ENCODE data around the gene S100A9.

Gene S100A9

GRCh38 chr1:153389973-153390879, 32.6 kb downstream of the S100A9 start:
- no peak overlapping the region for H3K4me3 ChIP-seq (ENCODE audit: low read depth, low read length)
- TF ChIP-seq CTCF (conservative IDR thresholded peaks at IDR 0.05; ENCODE audit: low read depth, low read length): no peak
- DNase-seq (ENCODE audit: low read depth): no peak

DNA sequence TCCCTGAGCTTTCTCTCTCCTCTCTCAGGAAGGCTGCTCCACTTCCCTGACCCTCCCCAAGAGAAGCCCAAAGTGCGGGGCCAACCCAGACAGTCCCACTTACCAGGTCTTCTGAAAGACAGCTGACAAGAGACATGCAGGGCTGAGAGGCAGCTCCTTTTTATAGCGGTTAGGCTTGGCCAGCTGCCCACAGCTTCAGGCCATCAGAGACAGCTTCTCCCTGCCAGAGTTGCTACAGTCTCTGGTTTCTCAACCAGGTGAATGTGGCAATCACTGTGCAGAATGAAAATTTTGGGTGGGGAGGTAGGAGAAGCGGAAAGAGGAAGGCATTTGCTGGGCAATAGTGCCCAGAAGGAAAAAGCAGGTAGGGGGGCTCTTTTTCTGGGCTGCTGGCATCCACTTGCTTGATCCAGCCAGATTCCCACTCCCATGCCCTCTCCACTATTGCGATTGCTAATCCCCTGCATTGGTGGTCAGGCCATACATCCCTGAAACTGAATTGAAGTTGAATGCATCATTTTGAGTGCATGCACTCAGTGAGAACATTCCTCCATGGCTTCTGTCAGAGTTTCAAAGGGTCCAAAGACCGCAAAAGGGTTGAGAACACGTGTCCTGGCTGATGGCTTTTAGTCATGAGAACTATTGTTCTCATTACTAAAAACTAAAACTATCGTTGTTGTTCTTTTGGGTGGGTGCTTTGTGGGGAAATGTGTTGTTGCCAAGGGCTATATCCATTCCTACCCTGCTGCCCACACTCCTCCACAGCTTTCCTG, 33.5 kb downstream of the S100A9 start, which contains the start of gene S100A8:
S100A8 (minus strand) TSS at position 136 of the 773 bp plus-strand sequence. CDS start 538 bp downstream, outside the sequence.
- TF ChIP-seq CTCF (conservative IDR thresholded peaks at IDR 0.05; ENCODE audit: low read depth, low read length): no peak
- H3K4me3 ChIP-seq (ENCODE audit: low read depth, low read length): no peak within 1 kb of the TSS
- DNase-seq (ENCODE audit: low read depth): no peak

DNA sequence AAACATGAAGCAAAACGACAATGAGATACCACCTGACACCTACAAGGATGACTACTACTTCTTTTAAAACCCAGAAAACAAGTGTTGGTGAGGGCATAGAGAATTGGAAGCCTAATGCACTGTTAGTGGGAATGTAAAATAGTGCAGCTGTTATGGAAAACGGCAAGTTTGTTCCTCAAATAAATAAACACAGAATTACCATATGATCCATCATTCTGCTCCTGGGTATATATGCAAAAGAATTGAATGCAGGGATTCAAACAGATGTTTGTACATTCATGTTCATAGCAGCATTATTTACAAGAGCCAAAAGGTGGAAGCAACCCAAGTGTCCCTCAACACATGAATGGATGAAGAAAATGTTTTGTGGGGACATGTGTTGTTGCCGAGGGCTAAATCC, 34.6 kb downstream of the S100A9 start:
- TF ChIP-seq CTCF (conservative IDR thresholded peaks at IDR 0.05; ENCODE audit: low read depth, low read length): no peak
- no peak overlapping the region for H3K4me3 ChIP-seq (ENCODE audit: low read depth, low read length)
- DNase-seq (ENCODE audit: low read depth): no peak

DNA sequence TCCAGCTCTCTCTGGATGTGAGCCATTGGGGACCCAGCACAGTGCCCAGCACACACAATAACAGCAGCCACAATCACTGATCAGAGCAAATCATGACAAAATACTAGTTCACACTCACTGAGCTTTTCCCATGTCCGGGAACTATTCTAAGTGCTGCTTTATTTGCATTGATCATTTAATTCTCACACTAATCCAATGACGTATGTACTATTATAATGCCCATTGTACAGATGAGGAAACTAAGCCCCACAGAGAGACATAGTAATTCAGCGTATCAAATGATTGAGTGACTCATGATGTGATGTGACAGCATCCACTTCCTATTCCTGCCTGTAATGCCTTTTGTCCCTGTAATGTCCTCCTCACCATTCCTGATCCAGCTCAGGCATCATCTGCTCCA, 35.2 kb downstream of the S100A9 start:
- no peak overlapping the region for H3K4me3 ChIP-seq (ENCODE audit: low read depth, low read length)
- no peak for DNase-seq (ENCODE audit: low read depth)
- TF ChIP-seq CTCF (conservative IDR thresholded peaks at IDR 0.05; ENCODE audit: low read depth, low read length): no peak

DNA sequence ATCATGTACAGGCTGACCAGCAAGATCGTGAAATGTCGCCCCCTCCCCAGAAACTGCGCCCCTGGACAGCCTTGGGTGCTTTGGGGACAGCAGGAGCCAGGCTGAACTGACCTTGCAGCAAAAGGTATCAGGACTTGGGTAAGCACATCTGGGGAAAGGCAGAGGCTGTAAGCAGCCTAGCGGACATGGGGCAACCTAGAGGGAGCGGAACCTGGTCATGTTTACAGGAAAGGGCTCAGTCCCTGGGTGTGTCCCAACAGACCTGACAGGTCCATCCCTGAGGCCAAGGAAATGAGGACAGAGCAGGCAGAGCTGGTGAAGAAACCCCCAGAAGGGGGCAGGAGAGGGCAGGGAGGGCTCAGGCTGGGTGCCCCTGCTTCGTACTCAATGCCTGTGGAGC, 36.3 kb downstream of the S100A9 start:
- no peak for DNase-seq (ENCODE audit: low read depth)
- no peak for TF ChIP-seq CTCF (conservative IDR thresholded peaks at IDR 0.05; ENCODE audit: low read depth, low read length)
- no peak overlapping the region for H3K4me3 ChIP-seq (ENCODE audit: low read depth, low read length)

GRCh38 chr1:153394391-153394790, 36.7 kb downstream of the S100A9 start:
- H3K4me3 ChIP-seq (ENCODE audit: low read depth, low read length): no peak overlapping the region
- no peak for DNase-seq (ENCODE audit: low read depth)
- TF ChIP-seq CTCF (conservative IDR thresholded peaks at IDR 0.05; ENCODE audit: low read depth, low read length): no peak

Measured in choroid plexus epithelial cell (primary cell).